HG03159 (cell line): ENCODE data around the gene IRF6.

ENCODE experiments used
- ATAC-seq: cut with Tn5 transposase; IDR thresholded peaks from one replicate; pipeline ENCODE4 v1.9.1; 2021; ENCODE audit warnings: mild to moderate bottlenecking, moderate library complexity; ENCODE audit not compliant: unreplicated experiment

The IRF6 gene

GRCh38 chr1:209737118-209737505 is 68.8 kb downstream of the IRF6 start:
- ATAC-seq, result no peak

- no peak for ATAC-seq
These were observed 69.3 kb downstream of the IRF6 start for GRCh38 chr1:209736490-209737117.
